GM18873 (cell line): ENCODE results near the gene MDM2.
"Not testable (repeated sequence)": the region's sequence is repeated elsewhere in the genome, so short reads cannot be mapped to it uniquely, and the experiment has no call there.

Experiments
- ATAC-seq: cut with Tn5 transposase; IDR thresholded peaks from one replicate; pipeline ENCODE4 v1.9.1; 2021; ENCODE audit warnings: mild to moderate bottlenecking, moderate library complexity, moderate number of reproducible peaks; ENCODE audit not compliant: unreplicated experiment, low FRiP score

The MDM2 gene

GRCh38 chr12:68785358-68785757 lies 22.6 kb upstream of the MDM2 start:
- ATAC-seq = no peak

DNA sequence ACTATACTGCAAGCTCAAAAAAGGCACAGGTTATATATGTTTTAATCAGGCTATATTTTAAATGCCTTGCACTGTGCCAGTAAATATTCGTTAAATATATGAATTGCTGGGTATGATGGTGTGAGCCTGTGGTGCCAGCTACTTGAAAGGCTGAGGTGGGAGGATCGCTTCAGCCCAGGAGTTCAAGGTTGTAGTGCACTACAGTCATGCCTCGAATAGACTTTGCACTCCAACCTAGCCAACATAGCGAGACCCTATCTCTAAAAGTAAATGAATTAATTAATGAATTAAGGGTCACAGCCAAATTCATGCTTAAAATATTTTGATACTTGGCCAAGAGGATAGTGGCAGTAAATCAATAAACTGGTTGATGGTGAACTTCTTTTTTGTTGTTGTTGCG lies 22.2 kb upstream of the MDM2 start:
- ATAC-seq = no peak

DNA sequence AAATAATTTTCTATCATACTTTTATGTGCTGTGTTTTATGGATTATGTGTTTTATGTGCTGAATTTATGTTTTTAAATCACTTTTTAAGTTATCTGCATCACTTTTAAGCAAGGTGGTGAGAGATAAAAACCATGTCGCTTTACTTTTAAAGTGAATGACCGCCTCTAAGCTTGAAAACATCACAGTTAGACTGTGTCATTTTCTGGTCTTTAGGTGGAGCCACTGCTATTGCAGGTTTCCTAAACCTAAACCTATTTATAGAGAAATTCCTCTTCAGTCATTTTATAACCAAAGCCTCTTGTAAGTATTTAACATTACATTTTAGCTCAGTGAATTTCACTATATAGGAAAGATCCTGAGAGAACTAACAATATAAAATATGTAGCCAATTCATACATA lies 21.0 kb upstream of the MDM2 start:
- no peak for ATAC-seq

- ATAC-seq = no peak
Measured at GRCh38 chr12:68788554-68789143, 19.3 kb upstream of the MDM2 start.

GRCh38 chr12:68789144-68789878 lies 18.7 kb upstream of the MDM2 start:
- ATAC-seq = no peak

DNA sequence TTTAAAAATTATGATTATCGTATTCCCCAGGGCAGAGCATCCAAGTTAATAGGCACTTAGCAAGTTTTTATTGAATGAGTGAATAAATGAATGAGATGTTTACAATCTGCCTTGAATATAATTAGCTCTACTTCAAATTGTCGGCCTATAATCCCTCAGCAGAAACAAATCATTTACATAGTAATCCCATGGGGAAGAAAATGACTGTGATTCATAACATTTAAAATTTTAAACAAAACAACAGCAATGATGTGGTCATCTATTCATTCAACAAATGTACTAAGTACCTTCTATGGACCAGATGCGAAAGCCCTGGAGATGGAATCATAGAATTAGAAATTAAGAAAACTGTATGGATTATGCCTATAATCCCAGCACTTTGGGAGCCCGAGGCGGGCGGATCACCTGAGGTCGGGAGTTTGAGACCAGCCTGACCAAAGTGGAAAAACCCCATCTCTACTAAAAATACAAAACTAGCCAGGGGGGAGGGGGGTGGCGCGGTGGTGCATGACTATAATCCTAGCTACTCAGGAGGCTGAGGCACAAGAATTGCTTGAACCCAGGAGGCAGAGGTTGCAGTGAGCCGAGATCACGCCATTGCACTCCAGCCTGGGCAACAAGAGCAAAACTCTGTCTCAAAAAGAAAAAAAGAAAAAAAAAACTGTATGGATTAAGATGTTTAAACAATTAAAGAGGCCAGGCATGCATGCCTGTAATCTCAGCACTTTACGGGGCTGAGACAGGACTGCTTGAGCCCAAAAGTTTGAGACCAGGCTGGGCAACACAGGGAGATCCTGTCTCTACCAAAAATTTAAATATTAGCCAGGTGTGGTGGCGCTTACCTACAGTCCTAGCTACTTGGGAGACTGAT lies 17.7 kb upstream of the MDM2 start:
- no peak for ATAC-seq

DNA sequence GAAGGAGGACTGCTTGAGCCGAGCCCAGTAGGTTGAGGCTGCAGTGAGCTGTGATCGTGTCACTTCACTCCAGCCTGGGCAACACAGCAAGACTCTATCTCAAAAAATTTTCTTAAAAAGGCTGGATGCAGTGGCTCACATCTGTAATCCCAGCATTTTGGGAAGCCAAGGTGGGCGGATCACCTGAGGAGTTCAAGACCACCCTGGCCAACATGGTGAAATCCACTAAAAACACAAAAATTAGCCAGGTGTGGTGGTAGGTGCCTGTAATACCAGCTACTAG lies 17.1 kb upstream of the MDM2 start:
- ATAC-seq = no peak

GRCh38 chr12:68791897-68792481 lies 16.0 kb upstream of the MDM2 start:
- no peak for ATAC-seq

GRCh38 chr12:68792952-68793351 lies 15.0 kb upstream of the MDM2 start:
- peak; percentile 85 for ATAC-seq

- no peak for ATAC-seq
Measured at GRCh38 chr12:68793436-68793835, 14.5 kb upstream of the MDM2 start.

GRCh38 chr12:68793975-68794652 lies 13.9 kb upstream of the MDM2 start:
- no peak for ATAC-seq

- ATAC-seq = no peak
Measured at GRCh38 chr12:68794653-68795251, 13.2 kb upstream of the MDM2 start.

DNA sequence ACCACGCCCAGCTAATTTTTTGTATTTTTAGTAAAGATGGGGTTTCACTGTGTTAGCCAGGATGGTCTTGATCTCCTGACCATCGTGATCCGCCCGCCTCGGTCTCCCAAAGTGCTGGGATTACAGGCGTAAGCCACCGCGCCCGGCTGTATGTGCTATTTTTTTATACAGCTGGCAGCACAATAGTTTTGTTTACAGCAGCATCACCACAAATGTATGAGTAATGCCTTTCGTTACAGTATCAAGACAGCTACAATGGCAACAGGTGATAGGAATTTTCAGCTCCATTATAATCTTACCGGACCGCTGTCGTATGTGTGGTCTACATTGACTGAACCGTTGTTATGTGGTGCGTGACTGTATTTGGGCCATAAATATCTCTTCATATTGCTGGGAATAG lies 11.6 kb upstream of the MDM2 start:
- ATAC-seq = no peak

- ATAC-seq = no peak
Measured at GRCh38 chr12:68798882-68799234, 9.1 kb upstream of the MDM2 start.

- ATAC-seq = no peak
Measured at GRCh38 chr12:68800294-68800693, 7.7 kb upstream of the MDM2 start.

DNA sequence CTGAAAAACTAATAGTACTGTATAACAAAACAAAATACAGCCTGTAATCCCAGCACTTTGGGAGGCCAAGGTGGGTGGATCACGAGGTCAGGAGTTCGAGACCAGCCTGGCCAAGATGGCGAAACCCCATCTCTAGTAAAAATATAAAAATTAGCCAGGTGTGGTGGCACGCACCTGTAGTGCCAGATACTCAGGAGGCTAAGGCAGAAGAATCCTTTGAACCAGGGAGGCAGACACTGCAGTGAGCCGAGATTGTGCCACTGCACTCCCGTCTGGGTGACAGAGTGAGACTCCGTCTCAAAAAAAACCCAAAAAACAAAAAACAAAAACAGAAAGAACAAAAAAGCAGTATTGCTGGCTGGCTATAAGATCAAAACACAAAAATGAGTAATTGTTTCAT lies 6.9 kb upstream of the MDM2 start:
- ATAC-seq = not testable (repeated sequence)

- ATAC-seq = peak; percentile 17
Measured at GRCh38 chr12:68802372-68802745, 5.6 kb upstream of the MDM2 start.

DNA sequence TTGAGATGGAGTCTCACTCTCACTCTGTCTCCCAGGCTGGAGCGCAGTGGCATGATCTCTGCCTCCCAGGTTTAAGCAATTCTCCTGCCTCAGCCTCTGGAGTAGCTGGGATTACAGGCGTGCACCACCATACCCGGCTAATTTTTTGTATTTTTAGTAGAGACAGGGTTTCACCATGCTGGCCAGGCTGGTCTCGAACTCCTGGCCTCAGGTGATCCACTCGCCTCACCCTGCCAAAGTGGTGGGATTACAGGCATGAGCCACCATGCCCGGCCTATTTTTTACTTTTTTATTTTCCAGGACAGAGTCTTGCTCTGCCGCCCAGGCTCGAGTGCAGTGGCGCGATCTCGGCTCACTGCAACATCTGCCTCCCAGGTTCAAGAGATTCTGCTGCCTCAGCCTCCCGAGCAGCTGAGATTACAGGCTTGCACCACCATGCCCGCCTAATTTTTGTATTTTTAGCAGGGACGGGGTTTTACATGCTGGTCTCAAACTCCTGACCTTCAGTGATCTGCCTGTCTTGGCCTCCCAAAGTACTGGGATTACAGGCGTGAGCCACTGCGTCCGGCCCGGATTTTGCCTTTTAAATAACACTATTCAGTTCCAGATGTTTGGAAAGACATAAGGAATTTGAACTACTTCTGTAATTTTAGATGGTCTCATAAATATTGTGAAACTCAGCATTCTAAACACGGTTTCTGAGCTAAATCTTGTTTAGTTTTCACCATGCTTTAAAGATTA lies 4.9 kb upstream of the MDM2 start:
- ATAC-seq = not testable (repeated sequence)

DNA sequence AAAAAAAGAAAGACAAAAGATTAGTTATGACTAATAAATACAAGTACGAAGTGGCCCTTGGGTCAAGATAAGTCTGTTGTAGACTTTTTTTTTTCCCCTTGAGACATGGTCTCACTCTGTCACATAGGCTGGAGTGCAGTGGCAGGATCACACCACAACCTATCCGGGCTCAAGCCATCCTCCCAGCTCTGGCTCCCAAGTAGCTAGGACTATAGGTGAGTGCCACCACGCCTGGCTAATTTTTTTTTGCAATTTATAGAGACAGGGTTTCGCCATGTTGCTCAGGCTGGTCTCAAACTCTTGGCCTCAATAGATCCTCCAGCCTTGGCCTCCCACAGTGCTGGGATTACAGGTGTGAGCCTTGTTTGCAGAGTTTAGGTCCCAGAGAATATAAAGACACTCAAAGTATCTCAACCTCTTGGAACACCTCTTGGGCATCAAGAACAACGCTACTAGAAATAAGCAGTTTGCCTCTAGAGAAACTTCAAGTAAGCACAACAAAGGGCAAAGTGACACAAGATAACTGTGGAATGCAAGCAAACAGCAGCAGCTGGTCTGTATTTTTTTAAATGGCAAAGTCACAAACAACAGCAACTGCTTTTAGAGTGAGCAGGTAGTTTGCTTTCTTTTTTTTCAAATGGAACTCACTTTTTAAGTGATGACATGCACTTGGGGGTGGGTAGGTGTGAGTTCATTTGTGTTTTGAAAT lies 3.9 kb upstream of the MDM2 start:
- ATAC-seq = no peak
